ENCODE results near the gene FAM163B. TPM values are rescaled to one million over a fixed set of nuclear protein-coding genes. Genes with fewer than 3 reads are reported as not detected.

The FAM163B gene
- total RNA-seq, 2 donors from 2014 or later: 0.78 TPM; not detected in 1

DNA sequence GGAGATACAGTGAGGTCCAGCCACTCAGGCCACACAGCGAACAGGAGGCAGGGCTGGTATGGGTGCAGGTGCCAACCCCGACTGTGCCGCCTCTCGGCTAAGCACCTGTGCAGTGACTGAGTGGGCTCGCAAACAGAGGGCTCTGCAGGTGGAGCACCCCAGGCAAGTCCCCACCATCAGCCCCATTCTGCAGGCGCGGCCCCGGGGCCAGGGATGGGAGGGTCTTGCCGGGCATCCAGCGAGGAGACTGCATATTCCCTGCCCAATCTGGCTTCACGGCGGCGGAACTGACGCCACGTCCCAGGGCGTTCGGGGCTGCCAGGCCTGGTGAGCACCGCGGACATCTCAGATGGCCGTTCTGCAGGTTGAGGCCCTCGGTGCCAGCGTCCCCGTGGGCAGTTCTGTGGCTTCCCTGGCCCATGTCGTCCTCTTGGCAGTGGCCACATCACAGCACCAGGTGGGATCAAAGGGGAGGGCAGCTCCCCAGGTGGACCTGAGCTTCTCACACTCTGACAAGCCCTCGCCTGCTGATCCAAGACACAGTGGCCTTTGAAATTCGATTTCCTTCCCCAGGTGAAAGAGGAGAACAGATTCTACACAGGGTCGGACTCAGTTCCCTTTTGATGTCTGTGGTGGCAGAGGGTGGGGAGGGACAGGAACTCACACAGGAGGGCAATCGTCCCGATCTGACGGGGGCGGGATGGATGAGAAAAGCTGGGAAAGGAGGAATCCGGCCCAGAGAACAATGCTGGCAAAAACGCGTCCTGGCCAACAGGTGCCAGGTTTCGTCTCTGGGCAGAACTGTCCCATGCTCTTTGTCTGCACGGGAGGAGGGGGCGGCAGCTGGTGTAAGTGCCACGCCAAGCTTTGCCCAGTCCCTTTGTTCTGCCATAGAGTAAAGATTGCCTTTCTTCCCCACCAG is 45.8 kb upstream of the FAM163B start:
- Histone ChIP-seq H3K36me3 (replicated peaks in 1 of 2; ENCODE audit: insufficient read depth in 1 of 2, low read depth in 2 of 2) (no peaks in the 10 kb centered on the region), H3K4me3 (no peak overlapping the region), H3K9me3 (no peaks in the 10 kb centered on the region), H3K4me1 (peaks cover 29% of the 10 kb centered on the region), H3K27ac (no peak overlapping the region), H3K27me3 (no peaks in the 10 kb centered on the region)
- DNase-seq (no peak), ATAC-seq (no peak)
- intact Hi-C loops (cut with DNase I): no loop called here
- TF ChIP-seq, protein P1, sequence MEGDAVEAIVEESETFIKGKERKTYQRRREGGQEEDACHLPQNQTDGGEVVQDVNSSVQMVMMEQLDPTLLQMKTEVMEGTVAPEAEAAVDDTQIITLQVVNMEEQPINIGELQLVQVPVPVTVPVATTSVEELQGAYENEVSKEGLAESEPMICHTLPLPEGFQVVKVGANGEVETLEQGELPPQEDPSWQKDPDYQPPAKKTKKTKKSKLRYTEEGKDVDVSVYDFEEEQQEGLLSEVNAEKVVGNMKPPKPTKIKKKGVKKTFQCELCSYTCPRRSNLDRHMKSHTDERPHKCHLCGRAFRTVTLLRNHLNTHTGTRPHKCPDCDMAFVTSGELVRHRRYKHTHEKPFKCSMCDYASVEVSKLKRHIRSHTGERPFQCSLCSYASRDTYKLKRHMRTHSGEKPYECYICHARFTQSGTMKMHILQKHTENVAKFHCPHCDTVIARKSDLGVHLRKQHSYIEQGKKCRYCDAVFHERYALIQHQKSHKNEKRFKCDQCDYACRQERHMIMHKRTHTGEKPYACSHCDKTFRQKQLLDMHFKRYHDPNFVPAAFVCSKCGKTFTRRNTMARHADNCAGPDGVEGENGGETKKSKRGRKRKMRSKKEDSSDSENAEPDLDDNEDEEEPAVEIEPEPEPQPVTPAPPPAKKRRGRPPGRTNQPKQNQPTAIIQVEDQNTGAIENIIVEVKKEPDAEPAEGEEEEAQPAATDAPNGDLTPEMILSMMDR (IDR thresholded peaks at IDR 0.05): no peak
- TF ChIP-seq POLR2A (IDR thresholded peaks at IDR 0.05): no peak
- 19 to 47% methylated on average over 12 to 37 of the region's 38 CpGs for WGBS, 2 donors

DNA sequence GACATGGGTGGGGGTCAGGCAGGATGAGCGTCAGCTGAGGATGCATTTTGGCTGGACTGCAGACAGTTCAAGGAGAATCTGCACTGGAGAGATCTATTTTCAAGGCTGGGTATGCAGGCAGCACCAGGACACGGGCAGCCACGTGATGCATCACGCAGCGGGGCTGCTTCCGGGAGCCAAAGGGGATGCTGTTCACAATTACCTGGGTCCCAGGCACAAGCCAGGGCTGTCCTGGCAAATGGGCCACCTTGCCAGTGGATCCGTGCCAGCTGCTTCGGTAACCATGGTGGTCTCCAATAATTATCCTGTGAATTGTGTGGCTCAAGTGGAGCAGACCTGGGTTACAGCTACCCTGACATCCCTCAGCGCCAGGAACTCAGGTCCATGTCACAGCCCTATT is 44.4 kb upstream of the FAM163B start:
- intact Hi-C loops (cut with DNase I): no loop called here
- H3K27ac ChIP-seq: no peak overlapping the region
- no peaks in the 10 kb centered on the region for H3K9me3 ChIP-seq
- ATAC-seq: no peak
- 50 to 69% methylated on average over 9 of the region's 9 CpGs for WGBS, 2 donors
- H3K4me1 ChIP-seq: peaks cover 18% of the 10 kb centered on the region
- DNase-seq: no peak
- H3K36me3 ChIP-seq (replicated peaks in 1 of 2; ENCODE audit: insufficient read depth in 1 of 2, low read depth in 2 of 2): no peaks in the 10 kb centered on the region
- TF ChIP-seq, protein P1 (IDR thresholded peaks at IDR 0.05): no peak
- TF ChIP-seq POLR2A (IDR thresholded peaks at IDR 0.05): no peak
- H3K4me3 ChIP-seq: no peak overlapping the region
- no peaks in the 10 kb centered on the region for H3K27me3 ChIP-seq

DNA sequence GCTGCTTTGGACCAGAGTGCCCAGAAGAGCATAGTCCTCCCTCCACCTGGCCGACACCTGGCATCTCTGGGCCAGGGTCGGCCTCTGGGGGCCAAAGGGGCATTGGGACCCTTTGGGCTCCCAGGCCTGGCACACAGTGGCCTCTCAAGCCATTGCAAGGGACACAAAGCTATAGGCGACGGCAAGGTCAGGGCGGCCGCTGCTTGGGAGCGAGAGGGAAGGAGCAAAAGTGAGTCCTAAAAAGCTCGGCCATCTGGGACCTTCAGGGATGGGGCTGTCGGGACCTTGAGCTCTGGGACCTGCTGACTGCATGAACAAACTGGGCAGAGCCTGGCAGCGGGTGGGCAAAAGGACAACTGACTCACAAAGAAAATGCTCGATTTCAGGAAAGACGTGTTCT is 40.8 kb upstream of the FAM163B start:
- Histone ChIP-seq H3K4me1 (no peaks in the 10 kb centered on the region), H3K36me3 (replicated peaks in 1 of 2; ENCODE audit: insufficient read depth in 1 of 2, low read depth in 2 of 2) (no peaks in the 10 kb centered on the region), H3K27ac (no peak overlapping the region), H3K4me3 (no peak overlapping the region), H3K27me3 (no peaks in the 10 kb centered on the region), H3K9me3 (no peaks in the 10 kb centered on the region)
- intact Hi-C loops (cut with DNase I): no loop called here
- TF ChIP-seq, protein P1 (IDR thresholded peaks at IDR 0.05): no peak
- no peak for TF ChIP-seq POLR2A (IDR thresholded peaks at IDR 0.05)
- WGBS, 2 donors: 79 to 84% methylated on average over 12 of the region's 12 CpGs
- ATAC-seq (no peak), DNase-seq (no peak)

GRCh38 chr9:133649194-133649593 is 40.0 kb upstream of the FAM163B start:
- 75 to 77% methylated on average over 7 of the region's 7 CpGs for WGBS, 2 donors
- no peak overlapping the region for H3K27ac ChIP-seq
- intact Hi-C loops (cut with DNase I): no loop called here

More at GRCh38 chr9:133649194-133649593, 40.0 kb upstream of the FAM163B start:
- Histone ChIP-seq H3K9me3 (no peaks in the 10 kb centered on the region), H3K4me1 (no peaks in the 10 kb centered on the region), H3K27me3 (no peaks in the 10 kb centered on the region), H3K4me3 (no peak overlapping the region), H3K36me3 (replicated peaks in 1 of 2; ENCODE audit: insufficient read depth in 1 of 2, low read depth in 2 of 2) (no peaks in the 10 kb centered on the region)
- ATAC-seq (no peak), DNase-seq (no peak)
- TF ChIP-seq, protein P1 (IDR thresholded peaks at IDR 0.05): no peak
- no peak for TF ChIP-seq POLR2A (IDR thresholded peaks at IDR 0.05)
